ENCODE data around the gene CCDC194. TPM values are rescaled to one million over a fixed set of nuclear protein-coding genes. Genes with fewer than 3 reads are reported as not detected.

Gene CCDC194
- total RNA-seq = 0.13 and 0.50 TPM in 2 replicates

GRCh38 chr19:17393914-17394313, at the start of gene CCDC194:
Gene CCDC194 (minus strand): TSS chr19:17394196. CDS start chr19:17394158, 38 bp downstream.

GRCh38 chr19:17419621-17420474, 25.9 kb upstream of the CCDC194 start, which contains the start of gene MVB12A:
Gene MVB12A (plus strand): TSS chr19:17420047. CDS start chr19:17420136, 89 bp downstream.

GRCh38 chr19:17405250-17406045, 11.5 kb upstream of the CCDC194 start, which contains the start of gene BST2:
Gene BST2 (minus strand): TSS chr19:17405630. CDS start chr19:17405575, 55 bp downstream.

GRCh38 chr19:17376935-17377600, 16.9 kb downstream of the CCDC194 start, which contains the start of gene PLVAP:
Gene PLVAP (minus strand): TSS chr19:17377342. CDS start chr19:17377288, 54 bp downstream.

Other genes starting within 250 kb of the CCDC194 start
- 10.5 and 18.6 TPM in 2 replicates for gene USE1, start 178.8 kb downstream of the CCDC194 start, total RNA-seq
- gene OCEL1, start 168.0 kb downstream of the CCDC194 start, total RNA-seq = 5.5 and 5.9 TPM in 2 replicates
- gene NR2F6, start 148.3 kb downstream of the CCDC194 start, total RNA-seq = 20.1 and 36.8 TPM in 2 replicates
- gene USHBP1, start 129.5 kb downstream of the CCDC194 start, total RNA-seq = 7.0 and 15.1 TPM in 2 replicates
- gene BABAM1, start 126.8 kb downstream of the CCDC194 start, total RNA-seq = 89.1 and 89.2 TPM in 2 replicates
- gene ANKLE1, start 112.3 kb downstream of the CCDC194 start, total RNA-seq = 1.5 and 1.6 TPM in 2 replicates
- gene ABHD8, start 90.8 kb downstream of the CCDC194 start, total RNA-seq = 6.3 and 9.0 TPM in 2 replicates
- gene MRPL34, start 88.3 kb downstream of the CCDC194 start, total RNA-seq = 40.0 and 48.0 TPM in 2 replicates
- gene DDA1, start 84.6 kb downstream of the CCDC194 start, total RNA-seq = 26.6 and 27.0 TPM in 2 replicates
- gene ANO8, start 59.3 kb downstream of the CCDC194 start, total RNA-seq = 3.2 and 4.3 TPM in 2 replicates
- gene GTPBP3, start 56.6 kb downstream of the CCDC194 start, total RNA-seq = 13.0 and 20.0 TPM in 2 replicates
- gene PLVAP, start 16.9 kb downstream of the CCDC194 start, total RNA-seq = 2.5 and 3.6 TPM in 2 replicates
- gene BST2, start 11.4 kb upstream of the CCDC194 start, total RNA-seq = 35.6 and 46.1 TPM in 2 replicates
- 29.5 and 40.0 TPM in 2 replicates for gene MVB12A, start 25.9 kb upstream of the CCDC194 start, total RNA-seq
- not detected in 2 replicates for gene TMEM221, start 54.5 kb upstream of the CCDC194 start, total RNA-seq
- not detected in 2 replicates for gene NXNL1, start 66.7 kb upstream of the CCDC194 start, total RNA-seq
- gene SLC27A1, start 76.3 kb upstream of the CCDC194 start, total RNA-seq = 9.3 TPM in 2 replicates
- 45.3 and 53.1 TPM in 2 replicates for gene PGLS, start 117.5 kb upstream of the CCDC194 start, total RNA-seq
- 70.7 and 83.5 TPM in 2 replicates for gene COLGALT1, start 161.5 kb upstream of the CCDC194 start, total RNA-seq

Measured in thoracic aorta endothelial cell (primary cell).